HG03135 (cell line): ENCODE measurements around the gene ZRANB1.

Source experiments
- ATAC-seq: cut with Tn5 transposase; IDR thresholded peaks from one replicate; pipeline ENCODE4 v1.9.1; 2021; ENCODE audit warnings: mild to moderate bottlenecking, moderate library complexity; ENCODE audit not compliant: unreplicated experiment

The ZRANB1 gene

DNA sequence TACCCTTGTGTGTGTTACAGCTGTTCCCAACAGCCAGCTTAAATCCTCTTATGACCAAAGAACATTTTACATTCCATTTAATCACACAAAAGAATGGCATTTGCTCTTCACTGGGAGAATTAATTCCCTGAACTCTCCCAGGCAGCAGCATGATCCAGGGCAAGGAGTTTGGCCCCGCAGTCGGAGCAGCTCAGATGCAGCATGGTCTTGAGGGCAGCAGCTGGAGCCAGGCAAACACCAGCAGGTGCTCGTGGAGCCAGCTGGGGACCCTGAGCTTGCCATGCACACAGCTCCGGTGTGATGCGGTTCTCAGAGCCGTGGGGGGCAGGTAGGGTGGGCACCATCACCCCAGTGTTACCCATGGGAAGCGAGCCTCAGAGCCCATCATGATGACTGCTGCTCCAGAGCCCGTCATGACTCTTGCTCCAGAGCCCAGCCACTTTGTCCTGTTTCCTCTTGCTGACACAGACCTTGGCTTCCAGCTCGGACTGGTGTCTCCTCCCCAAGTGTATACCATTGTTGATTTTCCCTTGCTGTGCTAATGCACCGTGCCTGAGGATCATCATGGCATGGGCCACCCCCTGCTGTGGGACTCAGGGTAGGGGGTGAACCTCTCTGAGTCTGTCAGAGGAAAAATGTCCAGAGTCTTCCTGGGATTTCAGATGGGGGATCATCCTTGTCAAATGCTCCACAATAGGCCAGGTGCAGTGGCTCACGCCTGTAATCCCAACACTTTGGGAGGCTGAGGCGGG lies 75.8 kb downstream of the ZRANB1 start:
- ATAC-seq, result no peak

DNA sequence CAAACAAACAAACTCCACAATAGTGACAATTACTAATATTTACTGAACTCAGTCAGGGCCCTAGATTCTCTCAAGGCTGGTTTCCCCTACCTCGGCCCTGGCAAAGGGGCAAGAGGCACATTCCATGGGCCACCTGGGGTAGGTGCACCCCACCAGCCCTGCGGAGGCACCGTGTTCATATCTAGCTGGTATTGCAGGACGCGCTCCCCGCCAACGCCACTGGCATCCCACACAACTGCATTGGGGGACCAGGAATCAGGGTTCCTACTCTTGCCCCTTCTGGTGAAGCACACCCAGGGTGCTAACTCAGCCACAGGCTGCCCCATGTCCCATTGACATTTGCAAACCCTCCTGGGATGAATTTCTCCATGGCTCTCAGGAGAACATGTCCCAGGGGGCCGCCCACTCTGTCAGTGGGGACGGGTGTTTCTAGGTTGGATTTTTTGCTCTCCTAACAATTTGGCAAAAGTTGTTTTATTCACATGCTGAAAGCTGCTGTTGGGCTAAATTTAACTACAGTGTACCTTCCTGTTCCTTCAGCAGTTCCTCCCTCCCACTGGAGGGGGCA lies 76.7 kb downstream of the ZRANB1 start:
- no peak for ATAC-seq

GRCh38 chr10:125020386-125020785 lies 78.5 kb downstream of the ZRANB1 start:
- no peak for ATAC-seq

GRCh38 chr10:125020871-125021270 lies 78.9 kb downstream of the ZRANB1 start:
- ATAC-seq, result no peak

- no peak for ATAC-seq
Observed at GRCh38 chr10:125021686-125022344, 79.9 kb downstream of the ZRANB1 start.

DNA sequence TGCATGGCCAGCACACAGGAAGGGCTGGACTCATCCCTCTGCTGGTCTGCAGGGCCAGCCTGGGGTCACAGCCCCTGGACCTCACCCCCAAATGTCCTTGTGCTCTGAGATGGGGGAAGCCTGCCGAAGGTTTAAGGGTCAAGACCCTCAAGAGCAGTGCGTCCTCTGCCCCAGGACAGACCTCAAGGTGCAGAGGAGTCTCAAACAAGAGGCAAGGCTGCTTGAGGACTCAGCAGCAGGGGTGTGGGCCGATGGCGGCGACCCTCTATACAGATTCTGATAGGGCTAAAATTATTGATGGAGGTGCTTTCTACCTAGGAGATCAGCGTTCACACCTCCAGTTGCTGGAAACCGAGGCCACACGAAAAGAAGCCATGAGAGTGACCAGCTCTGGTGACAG lies 80.7 kb downstream of the ZRANB1 start:
- ATAC-seq, result no peak

- no peak for ATAC-seq
Observed at GRCh38 chr10:125023255-125023654, 81.3 kb downstream of the ZRANB1 start.

GRCh38 chr10:125023862-125024496 lies 82.1 kb downstream of the ZRANB1 start:
- no peak for ATAC-seq

GRCh38 chr10:125024497-125025234 lies 82.7 kb downstream of the ZRANB1 start:
- ATAC-seq, result no peak

GRCh38 chr10:125025341-125025740 lies 83.4 kb downstream of the ZRANB1 start:
- no peak for ATAC-seq

GRCh38 chr10:125026036-125026931 lies 84.4 kb downstream of the ZRANB1 start:
- no peak for ATAC-seq

GRCh38 chr10:125026974-125027735 lies 85.2 kb downstream of the ZRANB1 start:
- no peak for ATAC-seq

DNA sequence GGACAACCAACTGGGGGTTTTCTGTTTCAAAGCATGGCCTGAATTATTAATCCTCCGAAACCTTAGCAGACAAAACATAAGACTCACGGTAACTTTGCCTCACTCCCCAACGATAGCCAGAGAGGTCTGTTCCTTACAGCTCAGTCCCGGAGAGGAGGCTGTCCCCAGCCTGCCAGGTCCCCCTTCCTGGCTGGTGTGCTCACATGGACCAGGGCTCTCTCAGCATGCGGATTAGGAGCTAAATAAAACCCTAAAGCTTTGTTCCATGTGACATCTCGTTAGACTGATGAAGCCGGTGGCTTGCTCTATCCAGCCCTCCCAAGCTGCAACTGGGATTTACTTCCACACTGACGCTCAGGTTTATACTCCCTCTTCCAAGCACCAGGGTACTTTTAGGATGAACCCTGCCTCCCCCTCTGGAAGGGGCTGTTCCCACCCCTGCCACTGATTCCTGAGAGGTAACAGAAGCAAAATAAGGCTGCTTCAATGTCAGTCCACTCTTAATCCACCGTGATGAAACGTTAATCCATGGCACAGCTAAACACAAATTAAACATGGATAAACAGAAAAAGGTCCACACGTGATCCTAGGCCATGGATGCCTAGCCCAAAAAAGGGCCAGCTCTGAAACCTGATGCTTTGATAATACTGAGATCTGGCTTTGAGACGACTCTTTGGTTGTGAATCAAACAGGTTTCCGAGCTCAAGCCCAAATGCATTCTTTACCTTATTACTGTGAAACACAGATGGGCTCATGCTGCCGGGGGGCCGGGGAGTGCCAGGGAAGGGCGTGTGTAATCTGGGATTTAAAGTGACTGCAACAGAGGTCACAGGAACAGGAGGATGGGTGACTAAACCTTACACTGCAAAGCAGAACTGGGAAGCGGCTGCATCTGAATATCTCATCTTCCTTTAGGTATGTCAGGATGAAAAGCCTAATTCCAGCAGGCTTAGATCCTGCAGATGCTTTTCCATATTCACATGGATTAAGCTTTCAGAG lies 86.2 kb downstream of the ZRANB1 start:
- no peak for ATAC-seq

GRCh38 chr10:125029584-125030242 lies 87.8 kb downstream of the ZRANB1 start:
- no peak for ATAC-seq

DNA sequence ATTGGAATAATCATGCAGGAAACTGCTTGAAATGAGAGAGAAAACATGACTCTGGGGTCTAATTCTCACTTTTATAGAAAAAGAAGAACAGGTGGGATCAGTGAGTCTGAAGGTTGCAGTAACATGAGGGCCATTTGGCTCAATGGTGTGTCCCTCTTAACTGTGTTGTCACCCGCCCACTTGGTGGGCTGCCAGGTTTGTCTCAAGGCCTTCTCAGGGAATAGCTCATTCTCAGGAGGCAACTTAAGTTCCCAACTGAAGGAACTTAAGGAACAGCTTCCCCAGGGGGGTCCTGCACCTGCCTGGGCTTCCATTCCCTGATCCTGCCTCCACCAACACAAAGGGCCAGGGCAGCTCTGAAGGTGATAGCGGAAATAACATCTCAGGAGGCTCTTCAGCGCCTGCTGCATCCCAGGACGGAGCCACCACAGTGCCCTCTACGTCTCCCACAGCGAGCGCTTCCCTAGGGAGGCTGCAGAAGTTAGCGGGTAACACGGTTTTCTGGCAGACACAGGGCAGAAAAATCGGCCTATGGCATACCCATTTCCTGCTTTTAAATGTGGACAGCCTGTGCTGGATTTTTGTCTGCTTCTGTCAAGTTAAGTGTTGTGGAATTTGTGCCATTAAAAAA lies 88.8 kb downstream of the ZRANB1 start:
- ATAC-seq, result no peak

- no peak for ATAC-seq
Observed at GRCh38 chr10:125032474-125033020, 90.6 kb downstream of the ZRANB1 start.
